ENCODE measurements around the gene FFAR2.
"Not testable (repeated sequence)": the region's sequence is repeated elsewhere in the genome, so short reads cannot be mapped to it uniquely, and the experiment has no call there.

Gene FFAR2

DNA sequence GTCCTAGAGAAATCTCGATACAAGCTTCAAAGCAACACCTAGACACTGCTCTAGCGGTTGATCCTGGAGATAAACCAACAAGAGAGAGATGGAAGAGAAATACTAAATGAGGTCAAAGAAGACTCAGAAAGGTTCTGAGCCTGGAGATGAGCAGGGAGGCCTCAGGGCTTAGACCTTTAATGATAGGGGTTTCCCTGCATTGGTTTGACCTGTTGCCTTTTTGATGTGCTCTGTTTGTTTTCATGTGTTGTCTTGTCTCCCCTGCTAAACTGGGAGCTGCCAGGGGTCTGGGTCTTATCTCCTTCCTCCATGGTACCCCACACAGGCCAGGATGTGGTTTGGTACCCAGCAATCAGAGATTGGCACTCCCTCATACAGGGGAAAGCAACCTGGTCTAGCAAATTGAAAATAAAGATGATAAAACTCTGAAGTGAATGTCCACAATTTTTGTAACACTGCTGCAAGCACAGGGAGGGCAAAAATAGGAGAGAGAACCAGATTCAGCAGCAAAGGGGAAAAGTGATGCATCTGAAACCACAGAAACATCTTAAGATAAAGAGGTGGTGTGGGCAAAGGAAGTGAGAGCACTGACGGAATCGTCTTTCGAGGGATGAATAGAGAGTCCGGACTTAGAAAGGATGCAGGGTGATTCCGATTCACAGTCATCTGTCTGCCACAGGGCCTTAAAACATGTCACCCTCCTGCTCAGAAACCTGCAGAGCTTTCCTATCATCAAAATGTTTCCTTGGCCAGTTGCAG lies 3.5 kb downstream of the FFAR2 start:
- Histone ChIP-seq H3K4me3 (ENCODE audit: low read length) (no peak overlapping the region), H3K27me3 (ENCODE audit: insufficient read depth, low read length) (peaks cover 13% of the 10 kb centered on the region), H2AFZ (ENCODE audit: low read depth, low read length) (no peak overlapping the region), H3K4me1 (ENCODE audit: insufficient read depth, low read length) (no peaks in the 10 kb centered on the region), H3K36me3 (ENCODE audit: insufficient read depth, low read length) (no peaks in the 10 kb centered on the region), H3K9me3 (ENCODE audit: low read length) (no peaks in the 10 kb centered on the region)

DNA sequence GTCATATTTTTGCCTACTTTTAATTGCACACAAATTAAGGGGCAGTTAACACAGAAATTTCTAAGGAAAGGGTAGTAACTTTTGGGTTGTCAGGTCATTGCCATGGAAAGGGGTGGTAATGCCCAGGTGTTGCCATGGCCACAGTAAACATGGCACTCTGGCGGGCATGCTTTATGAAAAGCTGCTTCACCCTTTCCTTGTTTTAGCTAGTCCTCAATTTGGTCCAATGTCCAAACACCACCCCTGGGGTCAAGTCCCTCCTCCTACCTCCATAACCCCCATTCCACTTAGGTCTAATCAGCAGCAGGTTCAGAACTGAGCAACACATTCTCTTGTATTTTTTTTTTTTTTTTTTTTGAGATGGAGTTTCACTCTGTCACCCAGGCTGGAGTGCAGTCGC lies 6.6 kb downstream of the FFAR2 start:
- H3K27me3 ChIP-seq (ENCODE audit: insufficient read depth, low read length) = no peaks in the 10 kb centered on the region
- no peak overlapping the region for H3K4me3 ChIP-seq (ENCODE audit: low read length)
- H3K4me1 ChIP-seq (ENCODE audit: insufficient read depth, low read length) = no peaks in the 10 kb centered on the region
- no peaks in the 10 kb centered on the region for H3K36me3 ChIP-seq (ENCODE audit: insufficient read depth, low read length)
- no peak overlapping the region for H2AFZ ChIP-seq (ENCODE audit: low read depth, low read length)
- H3K9me3 ChIP-seq (ENCODE audit: low read length) = no peaks in the 10 kb centered on the region

DNA sequence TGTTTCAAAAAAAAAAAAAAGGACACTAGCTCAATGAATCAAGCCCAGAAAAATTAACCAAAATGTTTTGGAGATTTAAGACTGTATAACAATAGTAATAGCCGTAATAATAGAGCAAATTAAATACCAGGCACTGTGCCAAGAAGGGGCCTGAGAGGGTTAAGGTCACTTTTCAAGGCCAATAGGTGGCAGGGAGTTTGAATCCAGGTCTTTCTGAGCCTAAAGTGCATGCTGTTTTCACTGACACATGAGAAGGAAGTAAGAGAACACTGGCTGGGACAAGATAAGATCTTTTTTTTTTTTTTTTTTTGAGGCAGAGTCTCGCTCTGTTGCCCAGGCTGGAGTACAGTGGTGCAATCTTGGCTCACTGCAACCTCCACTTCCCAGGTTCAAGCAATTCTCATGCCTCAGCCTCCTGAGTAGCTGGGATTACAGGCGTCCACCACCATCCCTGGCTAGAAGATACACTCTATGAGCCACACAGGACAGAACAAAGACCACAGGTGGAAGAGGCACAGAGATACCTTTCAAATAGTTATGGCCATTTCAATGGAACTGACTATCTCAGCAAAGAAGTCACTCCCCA lies 7.7 kb downstream of the FFAR2 start:
- Histone ChIP-seq H3K4me1 (ENCODE audit: insufficient read depth, low read length) (no peaks in the 10 kb centered on the region), H2AFZ (ENCODE audit: low read depth, low read length) (no peak overlapping the region), H3K4me3 (ENCODE audit: low read length) (no peak overlapping the region), H3K36me3 (ENCODE audit: insufficient read depth, low read length) (no peaks in the 10 kb centered on the region), H3K27me3 (ENCODE audit: insufficient read depth, low read length) (no peaks in the 10 kb centered on the region), H3K9me3 (ENCODE audit: low read length) (no peaks in the 10 kb centered on the region)

DNA sequence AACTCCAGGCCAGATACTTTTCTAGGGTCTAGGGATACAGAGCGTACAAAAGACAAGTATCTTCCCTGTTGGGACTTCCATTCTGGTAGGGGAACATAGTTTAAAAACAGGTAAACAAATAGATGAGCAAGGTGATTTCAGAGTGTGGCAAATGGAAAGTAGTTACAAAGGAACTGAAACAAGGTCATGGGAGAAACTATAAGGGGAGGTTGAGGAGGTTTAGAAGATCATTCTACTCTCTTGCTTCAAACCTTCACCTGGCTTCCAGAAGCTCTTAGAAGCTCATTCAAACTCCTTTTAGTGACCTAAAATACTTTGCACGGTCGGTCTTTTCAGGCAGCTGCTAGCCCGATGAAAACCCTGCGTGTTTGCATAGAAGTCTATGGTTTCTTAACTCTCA lies 9.1 kb downstream of the FFAR2 start:
- Histone ChIP-seq H3K4me3 (ENCODE audit: low read length) (no peak overlapping the region), H3K36me3 (ENCODE audit: insufficient read depth, low read length) (no peaks in the 10 kb centered on the region), H3K4me1 (ENCODE audit: insufficient read depth, low read length) (no peaks in the 10 kb centered on the region), H3K9me3 (ENCODE audit: low read length) (no peaks in the 10 kb centered on the region), H3K27me3 (ENCODE audit: insufficient read depth, low read length) (no peaks in the 10 kb centered on the region), H2AFZ (ENCODE audit: low read depth, low read length) (no peak overlapping the region)

DNA sequence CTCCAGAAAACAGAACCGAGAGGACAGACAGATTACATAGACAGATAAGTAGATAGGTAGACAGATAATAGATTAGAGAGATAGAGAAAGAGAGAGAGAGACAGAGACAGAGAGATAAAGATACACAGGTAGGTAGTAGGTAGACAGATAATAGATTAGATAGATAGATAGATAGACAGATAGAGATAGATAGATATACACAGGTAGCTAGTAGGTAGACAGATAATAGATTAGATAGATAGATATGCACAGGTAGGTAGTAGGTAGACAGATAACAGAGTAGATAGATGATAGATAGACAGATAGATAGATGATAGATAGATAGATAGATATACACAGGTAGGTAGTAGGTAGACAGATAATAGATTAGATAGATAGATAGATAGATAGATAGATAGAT lies 10.1 kb downstream of the FFAR2 start:
- Histone ChIP-seq H3K36me3 (ENCODE audit: insufficient read depth, low read length) (no peaks in the 10 kb centered on the region), H2AFZ (ENCODE audit: low read depth, low read length) (no peak overlapping the region), H3K9me3 (ENCODE audit: low read length) (no peaks in the 10 kb centered on the region), H3K4me1 (ENCODE audit: insufficient read depth, low read length) (no peaks in the 10 kb centered on the region), H3K27me3 (ENCODE audit: insufficient read depth, low read length) (no peaks in the 10 kb centered on the region), H3K4me3 (ENCODE audit: low read length) (no peak overlapping the region)

DNA sequence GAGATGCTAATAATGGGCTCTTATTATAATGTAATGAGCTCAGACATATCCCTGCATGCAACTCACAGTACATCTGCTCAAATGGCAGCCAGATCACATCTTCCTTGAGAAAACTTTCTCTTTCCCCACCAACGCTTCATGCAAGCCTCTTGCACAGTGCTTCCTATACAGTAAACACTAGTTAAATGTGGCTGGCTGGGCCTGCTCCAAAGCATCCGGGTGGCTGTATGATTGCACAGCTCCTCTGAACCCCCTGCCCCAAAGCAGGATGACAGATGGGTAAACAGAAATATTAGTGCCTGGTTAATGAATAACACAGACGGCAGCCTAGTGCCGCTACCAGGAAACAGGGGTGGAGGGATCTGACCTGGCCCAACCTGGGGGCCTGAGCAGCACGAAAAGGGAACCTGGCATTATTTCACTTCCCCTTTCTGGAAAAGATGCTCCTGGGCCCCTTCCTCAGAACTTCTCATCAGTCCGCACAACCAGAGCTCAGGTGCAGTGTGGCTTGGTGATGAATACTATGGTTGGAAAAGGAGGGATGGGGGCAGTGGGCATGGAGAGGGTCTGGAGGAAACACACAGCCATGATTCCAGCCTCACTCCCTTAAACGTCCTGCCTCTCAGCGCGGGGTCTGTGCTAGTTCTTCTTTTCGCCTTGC lies 10.8 kb downstream of the FFAR2 start:
- H3K27me3 ChIP-seq (ENCODE audit: insufficient read depth, low read length) = no peaks in the 10 kb centered on the region
- no peak overlapping the region for H3K4me3 ChIP-seq (ENCODE audit: low read length)
- no peaks in the 10 kb centered on the region for H3K9me3 ChIP-seq (ENCODE audit: low read length)
- no peaks in the 10 kb centered on the region for H3K4me1 ChIP-seq (ENCODE audit: insufficient read depth, low read length)
- no peak overlapping the region for H2AFZ ChIP-seq (ENCODE audit: low read depth, low read length)
- no peaks in the 10 kb centered on the region for H3K36me3 ChIP-seq (ENCODE audit: insufficient read depth, low read length)

DNA sequence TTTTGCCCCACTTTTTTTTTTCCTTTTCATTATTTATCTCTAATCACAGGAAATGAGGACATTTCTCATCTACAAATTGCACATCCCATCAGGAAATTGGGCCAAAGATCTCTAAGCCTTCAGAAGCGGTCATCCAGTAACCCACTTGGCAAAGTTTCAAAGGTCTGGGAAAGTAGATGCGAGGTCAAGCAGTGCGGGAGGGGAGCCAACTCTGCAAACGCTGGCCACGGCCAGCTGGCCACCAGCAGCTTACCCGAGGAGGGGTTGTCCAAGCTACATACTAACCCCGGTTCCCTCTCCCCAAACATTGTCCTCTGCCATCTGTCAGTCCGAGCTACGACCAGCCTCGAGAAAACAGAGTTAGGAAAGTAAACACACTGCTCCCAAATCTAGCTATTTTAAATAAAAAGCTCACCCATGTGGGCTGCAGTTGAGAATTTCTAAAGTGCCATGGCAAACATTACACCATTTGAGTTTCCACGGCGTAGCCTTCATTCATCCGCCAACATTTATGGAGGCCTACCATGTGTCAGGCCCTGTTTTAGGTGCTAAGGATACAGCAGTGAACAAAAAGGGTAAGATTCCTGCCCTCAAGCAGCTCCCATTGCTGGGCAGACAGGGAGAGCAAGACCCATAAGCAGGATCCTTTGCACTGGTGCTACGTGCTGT lies 11.5 kb downstream of the FFAR2 start:
- Histone ChIP-seq H3K4me3 (ENCODE audit: low read length) (no peak overlapping the region), H3K27me3 (ENCODE audit: insufficient read depth, low read length) (no peaks in the 10 kb centered on the region), H3K4me1 (ENCODE audit: insufficient read depth, low read length) (no peaks in the 10 kb centered on the region), H3K36me3 (ENCODE audit: insufficient read depth, low read length) (no peaks in the 10 kb centered on the region), H3K9me3 (ENCODE audit: low read length) (no peaks in the 10 kb centered on the region), H2AFZ (ENCODE audit: low read depth, low read length) (no peak overlapping the region)

DNA sequence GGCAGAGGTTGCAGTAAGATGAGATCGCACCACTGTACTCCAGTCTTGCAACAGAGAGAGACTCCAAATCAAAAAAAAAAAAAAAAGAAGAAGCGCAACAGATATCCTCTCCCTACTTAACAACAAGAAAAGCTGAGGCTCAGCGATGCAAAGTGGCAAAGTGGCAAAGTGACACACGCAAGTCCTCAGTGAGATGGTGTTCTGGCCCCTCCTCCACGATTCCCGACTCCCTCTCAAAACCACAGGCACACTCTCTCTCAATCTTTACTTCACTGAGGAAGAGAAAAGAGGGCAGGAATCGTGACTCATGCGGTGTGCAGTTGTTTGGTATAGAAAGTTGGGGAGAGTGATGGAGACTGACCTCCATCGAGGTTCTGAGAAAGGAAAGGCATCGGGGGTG lies 12.6 kb downstream of the FFAR2 start:
- H3K4me1 ChIP-seq (ENCODE audit: insufficient read depth, low read length) = no peaks in the 10 kb centered on the region
- H3K9me3 ChIP-seq (ENCODE audit: low read length) = no peaks in the 10 kb centered on the region
- H3K36me3 ChIP-seq (ENCODE audit: insufficient read depth, low read length) = no peaks in the 10 kb centered on the region
- no peak overlapping the region for H2AFZ ChIP-seq (ENCODE audit: low read depth, low read length)
- H3K27me3 ChIP-seq (ENCODE audit: insufficient read depth, low read length) = no peaks in the 10 kb centered on the region
- H3K4me3 ChIP-seq (ENCODE audit: low read length) = no peak overlapping the region

DNA sequence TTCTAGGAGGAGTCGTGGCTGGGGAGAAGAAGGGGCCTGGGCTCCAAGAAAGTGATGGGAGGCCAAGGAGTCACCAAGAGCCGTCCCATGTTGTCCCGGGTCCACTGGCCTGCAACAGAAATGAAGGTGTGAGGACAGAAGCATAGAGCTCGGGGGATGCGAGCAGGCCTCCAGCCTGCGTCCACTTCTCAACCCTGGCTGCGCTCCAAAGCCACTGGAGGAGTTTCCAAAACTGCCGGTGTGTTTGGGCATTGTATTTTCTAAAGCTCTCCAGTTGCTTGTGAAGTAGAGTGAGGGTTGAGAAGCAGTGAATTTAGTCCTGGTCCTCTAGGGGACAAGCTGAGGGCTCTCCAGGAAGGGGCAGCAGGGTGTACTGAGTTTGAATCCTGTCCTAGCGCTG lies 13.0 kb downstream of the FFAR2 start:
- H3K4me1 ChIP-seq (ENCODE audit: insufficient read depth, low read length) = no peaks in the 10 kb centered on the region
- H2AFZ ChIP-seq (ENCODE audit: low read depth, low read length) = no peak overlapping the region

DNA sequence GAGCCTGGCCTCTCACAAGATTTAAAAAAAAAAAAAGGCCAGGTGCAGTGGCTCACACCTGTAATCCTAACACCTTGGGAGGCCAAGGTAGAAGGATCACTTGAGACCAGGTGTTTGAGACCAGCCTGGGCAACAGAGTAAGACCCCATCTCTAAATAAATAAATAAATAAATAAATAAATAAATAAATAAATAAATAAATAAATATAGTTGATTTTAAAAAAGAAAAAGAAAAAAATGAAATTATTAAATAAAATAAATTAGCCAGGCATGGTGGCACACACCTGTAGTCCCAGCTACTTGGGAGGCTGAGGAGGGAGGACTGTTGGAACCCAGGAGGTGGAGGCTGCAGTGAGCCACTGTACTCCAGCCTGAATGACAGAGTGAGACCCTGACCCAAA lies 13.7 kb downstream of the FFAR2 start:
- H3K27me3 ChIP-seq (ENCODE audit: insufficient read depth, low read length); H3K4me3 ChIP-seq (ENCODE audit: low read length); H2AFZ ChIP-seq (ENCODE audit: low read depth, low read length); H3K36me3 ChIP-seq (ENCODE audit: insufficient read depth, low read length); H3K4me1 ChIP-seq (ENCODE audit: insufficient read depth, low read length); H3K9me3 ChIP-seq (ENCODE audit: low read length): not testable (repeated sequence)

More for the DNA sequence above, 13.0 kb downstream of the FFAR2 start:
- H3K27me3 ChIP-seq (ENCODE audit: insufficient read depth, low read length) = no peaks in the 10 kb centered on the region
- no peaks in the 10 kb centered on the region for H3K36me3 ChIP-seq (ENCODE audit: insufficient read depth, low read length)
- no peaks in the 10 kb centered on the region for H3K9me3 ChIP-seq (ENCODE audit: low read length)
- H3K4me3 ChIP-seq (ENCODE audit: low read length) = no peak overlapping the region

DNA sequence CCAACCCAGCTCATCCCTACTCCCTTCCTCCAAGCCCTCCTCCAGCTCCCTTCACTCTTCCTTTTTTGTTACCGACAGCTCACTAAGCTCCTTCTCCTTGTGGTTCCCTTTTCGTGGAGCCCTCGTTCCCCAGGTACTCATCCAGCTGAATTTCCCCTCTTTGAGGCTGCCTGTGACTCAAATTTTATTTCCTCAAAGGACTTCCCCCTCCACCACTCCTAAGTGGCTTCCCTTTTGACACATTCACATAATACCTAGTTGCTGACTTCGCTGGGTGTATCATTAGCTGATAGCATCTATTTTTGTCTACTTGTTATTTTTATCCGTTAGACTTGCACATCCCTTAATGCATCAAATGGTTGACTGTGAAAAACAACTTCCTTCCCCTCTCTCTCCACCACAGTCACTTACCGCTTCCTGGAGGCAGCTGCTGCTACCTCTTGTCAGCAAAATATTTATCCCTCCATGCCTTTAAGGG lies 14.5 kb downstream of the FFAR2 start:
- Histone ChIP-seq H3K4me1 (ENCODE audit: insufficient read depth, low read length) (no peaks in the 10 kb centered on the region), H3K27me3 (ENCODE audit: insufficient read depth, low read length) (no peaks in the 10 kb centered on the region), H3K9me3 (ENCODE audit: low read length) (no peaks in the 10 kb centered on the region), H3K4me3 (ENCODE audit: low read length) (no peak overlapping the region), H2AFZ (ENCODE audit: low read depth, low read length) (no peak overlapping the region), H3K36me3 (ENCODE audit: insufficient read depth, low read length) (no peaks in the 10 kb centered on the region)

DNA sequence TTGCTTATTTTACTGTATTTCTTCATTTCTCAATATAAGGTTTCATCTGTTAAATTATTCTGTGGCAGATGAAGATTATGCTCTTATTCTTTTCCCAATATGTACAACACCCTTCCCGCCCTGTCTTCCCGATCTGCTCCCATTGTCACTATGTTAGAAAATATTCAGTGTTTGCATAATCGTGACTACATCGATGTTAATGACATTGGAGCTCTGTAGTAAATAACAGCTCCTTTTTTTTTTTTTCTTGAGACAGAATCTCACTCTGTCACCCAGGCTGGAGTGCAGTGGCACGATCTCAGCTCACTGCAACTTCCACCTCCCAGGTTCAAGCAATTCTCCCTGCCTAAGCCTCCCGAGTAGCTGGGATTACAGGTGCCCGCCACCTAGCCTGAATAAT lies 14.9 kb downstream of the FFAR2 start:
- not testable (repeated sequence) for H3K4me1 ChIP-seq (ENCODE audit: insufficient read depth, low read length); H3K9me3 ChIP-seq (ENCODE audit: low read length); H3K4me3 ChIP-seq (ENCODE audit: low read length); H2AFZ ChIP-seq (ENCODE audit: low read depth, low read length); H3K36me3 ChIP-seq (ENCODE audit: insufficient read depth, low read length); H3K27me3 ChIP-seq (ENCODE audit: insufficient read depth, low read length)

DNA sequence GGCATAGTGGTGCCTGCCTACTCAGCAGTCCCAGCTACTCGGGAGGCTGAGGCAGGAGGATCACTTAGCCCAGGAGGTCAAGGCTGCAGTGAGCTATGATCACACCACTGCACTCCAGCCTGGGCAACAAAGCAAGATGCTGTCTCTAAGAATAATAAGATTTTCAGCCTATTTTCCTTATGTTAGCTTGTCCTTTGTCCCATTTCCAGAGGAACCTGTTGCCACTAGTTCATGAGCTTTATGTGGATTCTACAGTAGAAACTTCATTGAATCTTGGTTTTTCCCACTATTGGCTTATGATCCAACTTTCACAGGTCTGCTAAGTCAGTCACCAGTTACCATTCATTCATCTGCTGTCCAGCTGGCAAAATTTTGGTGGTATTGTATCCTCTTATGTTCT lies 18.2 kb downstream of the FFAR2 start:
- no peaks in the 10 kb centered on the region for H3K36me3 ChIP-seq (ENCODE audit: insufficient read depth, low read length)
- H3K4me1 ChIP-seq (ENCODE audit: insufficient read depth, low read length) = no peaks in the 10 kb centered on the region
- no peaks in the 10 kb centered on the region for H3K27me3 ChIP-seq (ENCODE audit: insufficient read depth, low read length)
- no peak overlapping the region for H2AFZ ChIP-seq (ENCODE audit: low read depth, low read length)
- no peaks in the 10 kb centered on the region for H3K9me3 ChIP-seq (ENCODE audit: low read length)
- no peak overlapping the region for H3K4me3 ChIP-seq (ENCODE audit: low read length)
